ENCODE data around the gene STEAP1. TPM values are rescaled to one million over a fixed set of nuclear protein-coding genes. Genes with fewer than 3 reads are reported as not detected.
A peak's percentile ranks its signal among the peaks of the same experiment; 100 is the strongest.

Gene STEAP1
- total and polyA plus RNA-seq, 4 donors, result 20.0 to 37.1 (median 29.6) TPM

- no peak for DNase-seq (ENCODE audit: low spot score)
- H3K4me3 ChIP-seq (ENCODE audit: low read depth in 1 of 3, low read length in 3 of 3), result no peak overlapping the region
- TF ChIP-seq HNF4G (IDR thresholded peaks at IDR 0.05) (no peak), RXRA (IDR thresholded peaks at IDR 0.05) (no peak)
- H3K9me3 ChIP-seq (ENCODE audit: control insufficient read depth in 4 of 4, low read length in 3 of 4), result no peaks in the 10 kb centered on the region
- peaks cover 0 to 5% (median 0%) of the 10 kb centered on the region in 4 donors for H3K4me1 ChIP-seq (ENCODE audit: control insufficient read depth in 4 of 4, insufficient read depth in 4 of 4, low read length in 3 of 4)
- H3K9ac ChIP-seq (ENCODE audit: low read depth in 1 of 2, low read length in 2 of 2), result no peak overlapping the region
- no peak overlapping the region for H3K27ac ChIP-seq (ENCODE audit: low read depth in 1 of 2, low read length in 2 of 2)
- H3K36me3 ChIP-seq (ENCODE audit: control insufficient read depth in 4 of 4, insufficient read depth in 3 of 4, low read depth in 1 of 4, low read length in 3 of 4), result no peaks in the 10 kb centered on the region
- no peaks in the 10 kb centered on the region for H3K27me3 ChIP-seq (ENCODE audit: control insufficient read depth in 4 of 4, insufficient read depth in 4 of 4, low read length in 3 of 4)
Observed at GRCh38 chr7:90187507-90188050, 33.3 kb downstream of the STEAP1 start.

- no peak overlapping the region for H3K27ac ChIP-seq (ENCODE audit: low read depth in 1 of 2, low read length in 2 of 2)
- DNase-seq (ENCODE audit: low spot score), result no peak
- TF ChIP-seq HNF4A (conservative IDR thresholded peaks at IDR 0.05) (peak; percentile 7 to 15), EGR1 (IDR thresholded peaks at IDR 0.05; ENCODE audit: low read depth in 2 of 2) (no peak), SP1 (IDR thresholded peaks at IDR 0.05) (peak; percentile 9)
- H3K36me3 ChIP-seq (ENCODE audit: control insufficient read depth in 4 of 4, insufficient read depth in 3 of 4, low read depth in 1 of 4, low read length in 3 of 4), result no peaks in the 10 kb centered on the region
- H3K27me3 ChIP-seq (ENCODE audit: control insufficient read depth in 4 of 4, insufficient read depth in 4 of 4, low read length in 3 of 4), result no peaks in the 10 kb centered on the region
- WGBS, result 45% methylated on average over 2 of the region's 2 CpGs
- peaks cover 0 to 5% (median 0%) of the 10 kb centered on the region in 4 donors for H3K4me1 ChIP-seq (ENCODE audit: control insufficient read depth in 4 of 4, insufficient read depth in 4 of 4, low read length in 3 of 4)
- H3K4me3 ChIP-seq (ENCODE audit: low read depth in 1 of 3, low read length in 3 of 3), result no peak overlapping the region
- H3K9me3 ChIP-seq (ENCODE audit: control insufficient read depth in 4 of 4, low read length in 3 of 4), result no peaks in the 10 kb centered on the region
- H3K9ac ChIP-seq (ENCODE audit: low read depth in 1 of 2, low read length in 2 of 2), result no peak overlapping the region
Observed at GRCh38 chr7:90188281-90188680, 34.0 kb downstream of the STEAP1 start.

GRCh38 chr7:90190995-90191394, 36.7 kb downstream of the STEAP1 start:
- TF ChIP-seq JUND (IDR thresholded peaks at IDR 0.05) (no peak), FOXA2 (IDR thresholded peaks at IDR 0.05) (no peak), NR2F2 (IDR thresholded peaks at IDR 0.05) (no peak), HNF4G (IDR thresholded peaks at IDR 0.05) (peak; percentile 45), RXRA (IDR thresholded peaks at IDR 0.05) (peak in 1 of 2 donors; percentile 42), ZBTB33 (IDR thresholded peaks at IDR 0.05) (no peak), SP1 (IDR thresholded peaks at IDR 0.05) (peak; percentile 70), RAD21 (IDR thresholded peaks at IDR 0.05) (peak in 1 of 2 donors; percentile 17), HNF4A (conservative IDR thresholded peaks at IDR 0.05) (peak; percentile 65 to 81), FOXA1 (IDR thresholded peaks at IDR 0.05) (no peak), TAF1 (conservative IDR thresholded peaks at IDR 0.05) (no peak), EGR1 (IDR thresholded peaks at IDR 0.05; ENCODE audit: low read depth in 2 of 2) (no peak), GABPA (IDR thresholded peaks at IDR 0.05 in 1 of 2, conservative IDR thresholded peaks at IDR 0.05 in 1 of 2) (no peak)
- no peak overlapping the region for H3K27ac ChIP-seq (ENCODE audit: low read depth in 1 of 2, low read length in 2 of 2)
- no peak overlapping the region for H3K9ac ChIP-seq (ENCODE audit: low read depth in 1 of 2, low read length in 2 of 2)
- H3K36me3 ChIP-seq (ENCODE audit: control insufficient read depth in 4 of 4, insufficient read depth in 3 of 4, low read depth in 1 of 4, low read length in 3 of 4), result no peaks in the 10 kb centered on the region
- H3K4me1 ChIP-seq (ENCODE audit: control insufficient read depth in 4 of 4, insufficient read depth in 4 of 4, low read length in 3 of 4), result peaks cover 2 to 14% (median 6%) of the 10 kb centered on the region in 4 donors
- no peaks in the 10 kb centered on the region for H3K9me3 ChIP-seq (ENCODE audit: control insufficient read depth in 4 of 4, low read length in 3 of 4)
- H3K27me3 ChIP-seq (ENCODE audit: control insufficient read depth in 4 of 4, insufficient read depth in 4 of 4, low read length in 3 of 4), result no peaks in the 10 kb centered on the region
- no peak for DNase-seq (ENCODE audit: low spot score)
- H3K4me3 ChIP-seq (ENCODE audit: low read depth in 1 of 3, low read length in 3 of 3), result no peak overlapping the region

GRCh38 chr7:90191648-90192047, 37.4 kb downstream of the STEAP1 start:
- Histone ChIP-seq H3K27ac (ENCODE audit: low read depth in 1 of 2, low read length in 2 of 2) (no peak overlapping the region), H3K4me3 (ENCODE audit: low read depth in 1 of 3, low read length in 3 of 3) (no peak overlapping the region), H3K9me3 (ENCODE audit: control insufficient read depth in 4 of 4, low read length in 3 of 4) (no peaks in the 10 kb centered on the region), H3K27me3 (ENCODE audit: control insufficient read depth in 4 of 4, insufficient read depth in 4 of 4, low read length in 3 of 4) (no peaks in the 10 kb centered on the region), H3K36me3 (ENCODE audit: control insufficient read depth in 4 of 4, insufficient read depth in 3 of 4, low read depth in 1 of 4, low read length in 3 of 4) (no peaks in the 10 kb centered on the region), H3K4me1 (ENCODE audit: control insufficient read depth in 4 of 4, insufficient read depth in 4 of 4, low read length in 3 of 4) (peaks cover 4 to 16% (median 6%) of the 10 kb centered on the region in 4 donors), H3K9ac (ENCODE audit: low read depth in 1 of 2, low read length in 2 of 2) (no peak overlapping the region)
- DNase-seq (ENCODE audit: low spot score), result no peak
- WGBS, result 92% methylated on average over 1 of the region's 1 CpG
- no peak for TF ChIP-seq CTCF (IDR thresholded peaks at IDR 0.05; ENCODE audit: low read depth, low read length, missing input control)
- TF ChIP-seq REST (IDR thresholded peaks at IDR 0.05), result no peak
- no peak for TF ChIP-seq HNF4A (conservative IDR thresholded peaks at IDR 0.05)
- no peak for TF ChIP-seq TAF1 (conservative IDR thresholded peaks at IDR 0.05)
- no peak for TF ChIP-seq RAD21 (IDR thresholded peaks at IDR 0.05)
- TF ChIP-seq ATF3 (IDR thresholded peaks at IDR 0.05), result no peak
- no peak for TF ChIP-seq GABPA (IDR thresholded peaks at IDR 0.05 in 1 of 2, conservative IDR thresholded peaks at IDR 0.05 in 1 of 2)
- no peak for TF ChIP-seq HNF4G (IDR thresholded peaks at IDR 0.05)
